Activated effector memory CD4-positive, alpha-beta T cell treated with anti-CD3 and anti-CD28 coated beads, Interleukin-2, amount 50 U/mL, for 16 hours (primary cell): Measurements from ENCODE around the gene WWC2.

ENCODE experiments used
- DNase-seq: peaks from one replicate; pipeline ENCODE4 v3.0.0-alpha.2; 2020

The WWC2 gene

DNA sequence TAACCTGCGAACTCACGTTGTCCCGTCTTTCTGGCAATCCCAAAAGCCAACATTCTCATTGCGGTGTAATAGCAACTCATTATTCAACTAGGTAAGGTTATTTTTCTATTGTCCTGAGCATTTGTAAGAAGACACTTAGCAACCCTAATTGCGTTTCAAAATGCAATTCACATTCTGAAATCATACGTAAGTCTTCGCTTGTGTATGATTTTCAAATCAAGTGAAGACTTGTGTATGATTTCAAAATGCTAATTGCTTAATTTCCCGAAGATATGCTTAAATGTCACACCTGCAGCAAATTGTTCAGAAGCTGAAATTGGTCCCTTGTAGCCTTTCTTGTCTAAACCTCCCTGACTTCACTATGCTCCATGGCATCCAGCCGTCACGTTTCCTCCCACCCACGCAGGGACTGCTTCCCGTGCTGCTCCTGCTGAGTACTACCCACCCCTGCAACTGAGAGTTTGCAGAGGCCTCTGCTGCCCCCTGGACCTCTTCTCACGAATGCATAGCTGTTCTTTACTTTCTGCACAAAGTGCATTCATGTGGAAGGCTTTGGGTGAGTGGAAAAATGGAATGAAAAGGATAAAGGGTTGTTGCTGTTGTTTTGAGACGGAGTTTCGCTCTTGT lies 264.0 kb downstream of the WWC2 start:
- no peak for DNase-seq

DNA sequence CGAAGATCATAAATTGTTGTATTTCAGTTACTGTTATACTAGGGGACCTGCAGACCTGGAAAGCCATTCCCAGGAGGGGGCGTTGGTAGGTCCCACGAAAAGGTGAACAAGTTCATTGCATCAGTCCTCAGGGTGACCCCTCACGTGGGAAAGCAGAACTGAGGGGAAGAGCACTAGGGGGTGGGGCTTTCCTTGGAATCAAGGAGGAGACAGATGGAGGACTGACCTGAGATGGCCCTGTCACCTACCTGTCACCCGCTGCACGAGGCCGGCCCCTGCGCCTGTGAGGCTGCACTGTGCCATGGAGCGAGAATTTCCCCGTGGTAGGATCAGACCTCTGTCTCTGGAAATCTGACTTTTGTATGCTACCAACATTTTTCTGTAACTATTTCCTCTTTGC lies 265.0 kb downstream of the WWC2 start:
- no peak for DNase-seq

DNA sequence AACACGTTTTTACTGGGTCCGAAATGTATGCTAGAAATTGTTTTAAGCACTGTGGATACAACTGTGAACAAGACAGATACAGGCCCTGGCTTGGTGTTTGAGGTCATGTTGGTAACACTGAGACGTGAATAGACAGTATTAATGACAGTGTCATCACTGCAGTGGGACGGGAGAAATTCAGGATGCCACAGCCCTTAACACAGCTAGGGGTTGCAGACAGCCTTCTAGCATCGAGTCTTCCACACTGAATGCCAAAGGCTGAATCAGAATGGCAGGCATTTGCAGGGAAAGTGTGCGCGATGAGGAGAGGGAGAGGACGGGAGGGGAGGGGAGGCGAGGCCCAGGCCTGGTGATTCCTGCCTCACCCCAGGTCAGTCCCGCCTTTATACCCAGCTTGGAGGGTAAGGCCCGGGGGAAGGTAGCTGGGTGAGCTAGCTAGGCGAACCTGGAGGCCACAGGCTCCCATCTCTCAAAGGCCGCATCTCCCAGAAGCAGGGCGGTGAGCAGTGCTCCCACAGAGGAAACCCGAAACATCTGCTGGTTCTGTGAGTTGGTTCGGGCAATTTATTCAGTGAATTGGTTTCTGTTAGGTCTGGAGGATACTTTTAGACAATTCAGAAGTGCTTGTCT lies 267.3 kb downstream of the WWC2 start:
- no peak for DNase-seq

DNA sequence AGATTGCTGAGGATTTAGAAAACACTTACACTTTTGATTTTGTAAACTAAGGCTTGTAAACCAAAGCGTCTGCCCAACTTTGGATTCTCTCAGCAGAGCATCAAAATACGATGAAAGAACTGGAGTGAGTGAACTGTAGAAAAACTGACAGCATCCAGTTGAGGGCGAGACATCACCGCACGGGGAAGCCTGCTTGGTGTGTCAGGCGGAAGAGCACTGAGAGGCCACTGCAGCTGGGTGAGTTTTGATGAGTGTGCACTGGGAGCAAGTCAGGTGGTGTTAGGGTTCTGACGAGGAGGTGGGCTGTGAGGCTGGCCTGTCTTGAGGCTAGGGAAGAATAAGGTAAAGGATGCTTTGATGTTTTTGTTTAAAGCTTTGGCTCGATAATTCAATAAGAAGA lies 270.0 kb downstream of the WWC2 start:
- no peak for DNase-seq
